SK-N-MC (cell line): ENCODE measurements around the gene LRWD1.

Experiments used
- EZH2 ChIP-seq: fragments of 200-600 bp; sonication (generic); IDR thresholded peaks from one replicate; pipeline ENCODE4 v1.6.1; 2017; ENCODE audit warnings: antibody characterized with exemption
- FOXP2 ChIP-seq: optimal IDR thresholded peaks from 2 replicates; pipeline ENCODE3; 2011; ENCODE audit warnings: mild to moderate bottlenecking, moderate library complexity; ENCODE audit not compliant: insufficient read depth; ENCODE audit errors: extremely low read length, control extremely low read depth
- POLR2AphosphoS5 ChIP-seq: IDR thresholded peaks from 2 replicates; pipeline ENCODE4 v1.6.1; 2012; ENCODE audit warnings: mild to moderate bottlenecking, low read depth, low read length, borderline replicate concordance

DNA sequence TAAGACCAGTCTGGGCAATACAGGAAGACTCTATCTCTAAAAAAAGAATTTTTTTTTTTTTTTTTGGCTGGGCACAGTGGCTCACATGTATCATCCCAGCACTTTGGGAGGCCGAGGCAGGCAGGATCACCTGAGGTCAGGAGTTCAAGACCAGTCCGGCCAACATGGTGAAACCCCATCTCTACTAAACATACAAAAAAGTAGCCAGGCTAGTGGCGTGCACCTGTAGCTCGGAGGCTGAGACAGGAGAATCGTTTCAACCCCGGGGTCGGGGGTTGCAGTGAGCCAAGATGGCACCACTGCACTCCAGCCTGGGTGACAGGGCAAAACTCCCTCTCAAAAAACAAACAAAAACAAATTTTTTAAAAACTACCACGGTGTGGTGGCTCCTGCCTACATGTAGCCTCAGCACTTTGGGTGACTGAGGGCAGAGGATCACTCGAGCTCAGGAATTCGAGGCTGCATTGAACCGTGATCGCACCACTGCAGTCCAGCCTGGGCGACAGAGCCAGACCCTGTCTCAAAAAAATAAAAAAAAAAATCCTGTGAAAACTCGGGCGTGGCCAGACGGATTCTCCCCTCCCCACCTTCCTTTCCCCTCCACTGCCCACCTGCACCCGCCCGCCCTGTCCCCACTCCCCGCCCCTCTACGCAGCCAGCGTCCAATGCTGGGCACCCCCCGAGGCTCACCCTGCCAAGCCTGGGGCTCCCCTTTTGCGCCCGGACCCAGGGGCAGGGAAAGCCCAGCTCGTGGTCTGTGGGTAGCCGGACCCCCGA, 32.2 kb upstream of the LRWD1 start:
- TF ChIP-seq POLR2AphosphoS5 (no peak; the same call in 1 of the 2 replicates), EZH2 (no peak), FOXP2 (no peak)
